Measurements from ENCODE around the gene ITGA2B. TPM values are rescaled to one million over a fixed set of nuclear protein-coding genes. Genes with fewer than 3 reads are reported as not detected.
A peak's percentile ranks its signal among the peaks of the same experiment; 100 is the strongest.

The ITGA2B gene
- total RNA-seq, 3 donors from 2014 or later (not counting 1 experiment from before 2014, with no cell fraction given) = 8.8 to 32.9 (median 32.6) TPM

DNA sequence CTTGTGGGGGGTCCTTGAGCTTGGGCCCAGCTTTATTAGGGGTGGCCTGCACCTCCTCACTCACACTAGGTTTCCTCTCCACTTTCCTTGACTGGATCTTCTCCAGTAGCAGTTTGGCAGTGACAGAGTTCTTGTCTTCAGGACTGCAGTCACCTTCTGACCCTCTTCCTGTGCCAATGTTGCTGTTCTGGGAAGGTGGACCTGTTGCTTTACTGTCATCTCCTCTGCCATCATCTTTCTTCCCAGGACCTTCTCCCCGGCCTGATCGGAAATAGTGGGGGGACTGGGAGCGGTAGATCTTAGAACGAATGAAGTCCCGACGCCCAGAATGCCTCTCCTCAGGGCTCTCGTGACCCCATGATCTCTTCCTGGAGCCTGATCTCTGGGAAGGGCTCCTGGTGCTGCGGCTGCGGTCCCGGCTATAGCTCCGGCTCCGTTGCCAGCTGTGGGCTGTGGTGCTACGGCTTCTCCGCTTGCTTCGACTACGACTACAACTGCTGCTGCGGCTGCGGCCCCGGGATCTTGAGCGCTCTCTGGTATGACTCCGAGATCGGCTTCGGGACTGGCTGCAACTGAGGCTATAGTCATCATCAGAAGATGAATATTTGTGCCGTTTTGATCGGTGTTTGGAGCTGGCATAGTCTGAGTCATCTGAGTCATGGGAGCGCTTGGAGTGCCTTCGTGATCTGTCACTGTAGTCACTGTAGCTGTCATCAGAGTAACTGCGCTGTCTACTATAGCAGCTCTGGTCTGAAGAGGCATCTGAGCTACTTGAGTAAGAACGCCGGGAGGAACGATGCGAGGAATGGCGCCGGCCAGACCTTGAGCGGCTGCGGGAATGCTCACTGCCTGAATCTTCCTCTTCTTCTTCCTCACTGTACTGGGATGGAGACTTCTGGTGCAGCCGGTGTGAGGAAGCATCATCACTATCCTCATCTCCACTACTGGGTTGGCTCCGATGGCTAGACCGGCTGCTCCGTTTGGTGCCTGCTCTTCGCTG lies 9.5 kb upstream of the ITGA2B start:
- H3K9me3 ChIP-seq (ENCODE audit: control insufficient read depth, insufficient read depth, low read length) = no peaks in the 10 kb centered on the region
- WGBS (ENCODE audit: insufficient coverage) = 98% methylated on average over 41 of the region's 41 CpGs
- DNase-seq = no peak
- no peak overlapping the region for H3K27ac ChIP-seq (ENCODE audit: low read length)
- peaks cover 46% of the 10 kb centered on the region for H3K36me3 ChIP-seq (ENCODE audit: control insufficient read depth, insufficient read depth, low read length)
- H3K36me3 Mint-ChIP-seq = peaks cover 11% of the 10 kb centered on the region
- intact Hi-C loops (cut with micrococcal nuclease) = no loop called here
- H3K27me3 ChIP-seq (ENCODE audit: control insufficient read depth, insufficient read depth, low read length) = no peaks in the 10 kb centered on the region
- no peaks in the 10 kb centered on the region for H3K4me1 ChIP-seq (ENCODE audit: control insufficient read depth, insufficient read depth, low read length)
- no peak overlapping the region for H3K4me3 Mint-ChIP-seq
- H3K9me3 Mint-ChIP-seq = no peaks in the 10 kb centered on the region
- H3K27me3 Mint-ChIP-seq (ENCODE audit: low read depth in 2 of 2) = no peaks in the 10 kb centered on the region
- H3K4me3 ChIP-seq (ENCODE audit: low read length) = no peak overlapping the region
- H3K27ac Mint-ChIP-seq = peak overlapping the region in 1 of 2 donors; percentile 76
- no peak for ATAC-seq
- H3K4me1 Mint-ChIP-seq = peaks cover 11 to 19% of the 10 kb centered on the region in 2 donors
- TF ChIP-seq, protein P1, sequence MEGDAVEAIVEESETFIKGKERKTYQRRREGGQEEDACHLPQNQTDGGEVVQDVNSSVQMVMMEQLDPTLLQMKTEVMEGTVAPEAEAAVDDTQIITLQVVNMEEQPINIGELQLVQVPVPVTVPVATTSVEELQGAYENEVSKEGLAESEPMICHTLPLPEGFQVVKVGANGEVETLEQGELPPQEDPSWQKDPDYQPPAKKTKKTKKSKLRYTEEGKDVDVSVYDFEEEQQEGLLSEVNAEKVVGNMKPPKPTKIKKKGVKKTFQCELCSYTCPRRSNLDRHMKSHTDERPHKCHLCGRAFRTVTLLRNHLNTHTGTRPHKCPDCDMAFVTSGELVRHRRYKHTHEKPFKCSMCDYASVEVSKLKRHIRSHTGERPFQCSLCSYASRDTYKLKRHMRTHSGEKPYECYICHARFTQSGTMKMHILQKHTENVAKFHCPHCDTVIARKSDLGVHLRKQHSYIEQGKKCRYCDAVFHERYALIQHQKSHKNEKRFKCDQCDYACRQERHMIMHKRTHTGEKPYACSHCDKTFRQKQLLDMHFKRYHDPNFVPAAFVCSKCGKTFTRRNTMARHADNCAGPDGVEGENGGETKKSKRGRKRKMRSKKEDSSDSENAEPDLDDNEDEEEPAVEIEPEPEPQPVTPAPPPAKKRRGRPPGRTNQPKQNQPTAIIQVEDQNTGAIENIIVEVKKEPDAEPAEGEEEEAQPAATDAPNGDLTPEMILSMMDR (IDR thresholded peaks at IDR 0.05) = no peak

DNA sequence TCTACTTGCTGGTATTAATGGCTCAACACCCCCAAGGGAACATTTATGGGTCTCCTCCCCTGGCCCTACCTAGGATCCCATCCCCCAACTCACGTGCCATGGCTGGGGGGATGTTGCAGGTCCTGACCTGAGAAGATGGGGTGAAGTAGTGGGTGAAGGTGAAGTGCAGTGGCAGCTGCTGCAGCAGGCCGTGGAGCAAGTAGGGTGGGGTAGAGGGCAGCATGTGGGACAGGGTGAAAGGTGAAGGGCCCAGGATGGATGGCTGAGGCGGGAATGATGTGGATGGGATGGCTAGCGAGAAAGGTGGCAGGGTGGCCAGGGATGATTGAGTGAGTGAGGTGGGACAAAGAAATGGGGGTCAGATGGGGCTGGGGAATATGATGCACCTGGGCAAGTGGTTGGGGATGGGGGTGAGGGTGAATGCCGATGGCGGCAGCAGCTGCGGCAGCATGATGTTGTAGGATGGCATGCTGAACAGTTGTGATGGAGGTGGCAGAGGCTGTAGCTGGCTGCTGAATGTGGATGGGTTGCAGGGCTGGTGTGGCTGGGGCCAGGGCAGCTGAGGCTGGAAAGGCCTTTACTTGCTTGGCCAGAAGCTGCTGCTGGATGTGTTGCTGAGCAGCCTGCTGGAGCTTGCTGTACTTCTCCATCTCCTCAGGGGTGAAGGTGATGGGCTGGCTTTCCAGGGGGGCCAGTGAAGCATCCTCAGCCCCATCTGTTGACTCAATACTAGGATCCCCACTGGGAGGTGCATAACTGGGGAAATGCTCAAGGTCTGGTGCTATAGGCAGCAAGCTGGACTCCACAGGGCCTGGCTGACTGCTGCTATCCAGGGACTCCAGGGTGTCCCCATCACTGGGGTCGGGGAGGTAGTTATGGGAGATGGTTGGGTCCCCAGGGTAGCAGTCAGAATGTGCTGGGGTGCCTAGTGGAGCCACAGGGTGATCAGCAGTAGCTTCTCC lies 8.3 kb upstream of the ITGA2B start:
- Mint-ChIP-seq H3K36me3 (peaks cover 11% of the 10 kb centered on the region), H3K27me3 (ENCODE audit: low read depth in 2 of 2) (no peaks in the 10 kb centered on the region), H3K4me1 (peaks cover 11 to 19% of the 10 kb centered on the region in 2 donors), H3K9me3 (no peaks in the 10 kb centered on the region), H3K4me3 (no peak overlapping the region), H3K27ac (peak overlapping the region; percentile 1 to 18)
- H3K27me3 ChIP-seq (ENCODE audit: control insufficient read depth, insufficient read depth, low read length) = no peaks in the 10 kb centered on the region
- no peaks in the 10 kb centered on the region for H3K4me1 ChIP-seq (ENCODE audit: control insufficient read depth, insufficient read depth, low read length)
- peaks cover 45% of the 10 kb centered on the region for H3K36me3 ChIP-seq (ENCODE audit: control insufficient read depth, insufficient read depth, low read length)
- TF ChIP-seq, protein P1 (IDR thresholded peaks at IDR 0.05) = no peak
- ATAC-seq (peak in 1 of 3 donors; percentile 12), DNase-seq (no peak)
- no peak overlapping the region for H3K27ac ChIP-seq (ENCODE audit: low read length)
- intact Hi-C loops (cut with micrococcal nuclease) = no loop called here
- H3K9me3 ChIP-seq (ENCODE audit: control insufficient read depth, insufficient read depth, low read length) = no peaks in the 10 kb centered on the region
- WGBS (ENCODE audit: insufficient coverage) = 99% methylated on average over 8 of the region's 8 CpGs
- no peak overlapping the region for H3K4me3 ChIP-seq (ENCODE audit: low read length)

DNA sequence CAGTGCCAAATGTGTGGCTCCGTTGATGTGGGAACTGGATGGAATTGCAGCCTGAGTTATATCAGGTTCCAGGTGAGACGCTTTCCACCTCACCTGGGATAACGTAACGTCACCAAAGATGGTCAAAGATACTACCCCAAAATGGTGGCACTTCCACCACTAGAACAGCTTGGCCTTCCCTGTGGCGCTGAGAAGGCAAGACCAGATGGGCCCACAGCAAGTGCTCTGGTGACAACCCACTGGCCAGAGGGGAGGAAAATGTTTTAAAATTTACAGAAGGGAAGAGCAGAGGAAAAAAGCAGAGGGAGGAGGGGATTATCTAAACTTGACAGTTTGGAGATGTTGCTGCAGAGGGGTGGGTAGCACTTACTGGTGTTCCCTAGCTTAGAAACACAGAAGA lies 7.5 kb upstream of the ITGA2B start:
- Mint-ChIP-seq H3K4me3 (no peak overlapping the region), H3K9me3 (no peaks in the 10 kb centered on the region), H3K27me3 (ENCODE audit: low read depth in 2 of 2) (no peaks in the 10 kb centered on the region), H3K36me3 (peaks cover 11% of the 10 kb centered on the region), H3K4me1 (peaks cover 11 to 19% of the 10 kb centered on the region in 2 donors), H3K27ac (peak overlapping the region in 1 of 2 donors; percentile 18)
- intact Hi-C loops (cut with micrococcal nuclease) = no loop called here
- Histone ChIP-seq H3K4me3 (ENCODE audit: low read length) (no peak overlapping the region), H3K9me3 (ENCODE audit: control insufficient read depth, insufficient read depth, low read length) (no peaks in the 10 kb centered on the region), H3K27ac (ENCODE audit: low read length) (no peak overlapping the region), H3K36me3 (ENCODE audit: control insufficient read depth, insufficient read depth, low read length) (peaks cover 45% of the 10 kb centered on the region), H3K4me1 (ENCODE audit: control insufficient read depth, insufficient read depth, low read length) (no peaks in the 10 kb centered on the region), H3K27me3 (ENCODE audit: control insufficient read depth, insufficient read depth, low read length) (no peaks in the 10 kb centered on the region)
- ATAC-seq (no peak), DNase-seq (no peak)
- TF ChIP-seq, protein P1 (IDR thresholded peaks at IDR 0.05) = no peak
- 100% methylated on average over 5 of the region's 5 CpGs for WGBS (ENCODE audit: insufficient coverage)

Measured in natural killer cell (primary cell).